H9 (cell line): ENCODE data around the gene FCN2. TPM values are rescaled to one million over a fixed set of nuclear protein-coding genes. Genes with fewer than 3 reads are reported as not detected.

ENCODE experiments used
- DNase-seq: peaks from one replicate; pipeline ENCODE4 v3.0.0-alpha.2; 2017
- H2AFZ ChIP-seq: one replicate; pipeline ENCODE4 v1.6.1; 2013; ENCODE audit warnings: mild to moderate bottlenecking, low read length, control low read depth, moderate library complexity
- H2AK5ac ChIP-seq: 2 replicates; pipeline ENCODE4 v1.6.1; 2013; ENCODE audit warnings: low read length, control low read depth, mixed read lengths; ENCODE audit not compliant: insufficient read length
- H2BK120ac ChIP-seq: one replicate; pipeline ENCODE4 v1.6.1; 2013; ENCODE audit warnings: low read depth, mild to moderate bottlenecking, low read length, control low read depth, inconsistent platforms; ENCODE audit not compliant: poor library complexity, severe bottlenecking
- H2BK12ac ChIP-seq: 2 replicates; pipeline ENCODE4 v1.6.1; 2013; ENCODE audit warnings: low read length, control low read depth, mixed read lengths, low read depth; ENCODE audit not compliant: insufficient read length
- H2BK15ac ChIP-seq: 2 replicates; pipeline ENCODE4 v1.6.1; 2013; ENCODE audit warnings: low read depth, low read length, control low read depth
- H2BK20ac ChIP-seq: one replicate; pipeline ENCODE4 v1.6.1; 2013; ENCODE audit warnings: low read depth, mild to moderate bottlenecking, low read length, control low read depth, inconsistent platforms; ENCODE audit not compliant: poor library complexity, severe bottlenecking
- H2BK5ac ChIP-seq: 2 replicates; pipeline ENCODE4 v1.6.1; 2013; ENCODE audit warnings: low read length, control low read depth, mixed read lengths; ENCODE audit not compliant: insufficient read length
- H3K14ac ChIP-seq: 2 replicates; pipeline ENCODE4 v1.6.1; 2013; ENCODE audit warnings: low read length, control low read depth; ENCODE audit not compliant: insufficient read depth
- H3K18ac ChIP-seq: 2 replicates; pipeline ENCODE4 v1.6.1; 2013; ENCODE audit warnings: low read depth, mild to moderate bottlenecking, mixed read lengths, low read length, control low read depth; ENCODE audit not compliant: insufficient read length
- H3K23ac ChIP-seq: 2 replicates; pipeline ENCODE4 v1.6.1; 2013; ENCODE audit warnings: low read length, control low read depth, mixed read lengths, low read depth; ENCODE audit not compliant: insufficient read length
- H3K23me2 ChIP-seq: 2 replicates; pipeline ENCODE4 v1.6.1; 2013; ENCODE audit warnings: low read depth, mild to moderate bottlenecking, mixed read lengths, low read length, control low read depth; ENCODE audit not compliant: insufficient read length, poor library complexity, severe bottlenecking
- H3K27ac ChIP-seq: 2 replicates; pipeline ENCODE4 v1.5.1; 2013; ENCODE audit warnings: low read length, control low read depth, mixed read lengths, low read depth; ENCODE audit not compliant: insufficient read length
- H3K27me3 ChIP-seq: 2 replicates; pipeline ENCODE4 v1.6.1; 2013; ENCODE audit warnings: low read length, control low read depth, inconsistent platforms; ENCODE audit not compliant: insufficient read depth
- H3K4ac ChIP-seq: 2 replicates; pipeline ENCODE4 v1.6.1; 2013; ENCODE audit warnings: low read depth, mild to moderate bottlenecking, control low read depth, inconsistent platforms, low read length, moderate library complexity
- H3K4me1 ChIP-seq: 2 replicates; pipeline ENCODE4 v1.6.1; 2013; ENCODE audit warnings: low read length, control low read depth, inconsistent platforms; ENCODE audit not compliant: insufficient read depth
- H3K4me2 ChIP-seq: 2 replicates; pipeline ENCODE4 v1.6.1; 2013; ENCODE audit warnings: low read length, control low read depth, mixed read lengths; ENCODE audit not compliant: insufficient read length, insufficient read depth
- H3K56ac ChIP-seq: 2 replicates; pipeline ENCODE4 v1.6.1; 2013; ENCODE audit warnings: low read depth, mild to moderate bottlenecking, mixed read lengths, low read length, control low read depth; ENCODE audit not compliant: insufficient read length
- H3K79me1 ChIP-seq: 2 replicates; pipeline ENCODE4 v1.6.1; 2013; ENCODE audit warnings: low read depth, mild to moderate bottlenecking, moderate library complexity, low read length, control low read depth, inconsistent platforms; ENCODE audit not compliant: insufficient read depth, poor library complexity, severe bottlenecking
- H3K79me2 ChIP-seq: 2 replicates; pipeline ENCODE4 v1.6.1; 2013; ENCODE audit warnings: low read length, control low read depth, inconsistent platforms; ENCODE audit not compliant: insufficient read depth
- H3K9ac ChIP-seq: 2 replicates; pipeline ENCODE4 v1.6.1; 2013; ENCODE audit warnings: low read length, control low read depth, mixed read lengths; ENCODE audit not compliant: insufficient read length; ENCODE audit errors: extremely low read depth
- H3K9me3 ChIP-seq: one replicate; pipeline ENCODE4 v1.6.1; 2013; ENCODE audit warnings: low read depth, low read length, inconsistent platforms; ENCODE audit not compliant: control insufficient read depth
- H3T11ph ChIP-seq: one replicate; pipeline ENCODE4 v1.6.1; 2013; ENCODE audit warnings: mild to moderate bottlenecking, low read length, control low read depth, inconsistent platforms
- H4K20me1 ChIP-seq: one replicate; pipeline ENCODE4 v1.6.1; 2013; ENCODE audit not compliant: control insufficient read depth, insufficient read length, insufficient read depth
- H4K5ac ChIP-seq: 2 replicates; pipeline ENCODE4 v1.6.1; 2013; ENCODE audit warnings: low read depth, mild to moderate bottlenecking, mixed read lengths, low read length, control low read depth; ENCODE audit not compliant: insufficient read length
- H4K8ac ChIP-seq: replicated peaks from 2 replicates; pipeline ENCODE4 v1.6.1; 2013; ENCODE audit warnings: low read length, control low read depth, mixed read lengths, low read depth; ENCODE audit not compliant: insufficient read length
- H4K91ac ChIP-seq: 2 replicates; pipeline ENCODE4 v1.6.1; 2013; ENCODE audit warnings: low read depth, mild to moderate bottlenecking, moderate library complexity, mixed read lengths, low read length, control low read depth; ENCODE audit not compliant: insufficient read length
- H3K27ac Mint-ChIP-seq, 3 experiments: 2 replicates in 2 of 3; 3 replicates in 1 of 3; pipeline ENCODE4 v1.8.0; 2020 to 2021; ENCODE audit warnings: mixed read lengths in 3 of 3, mild to moderate bottlenecking in 1 of 3, moderate library complexity in 1 of 3
- H3K27me3 Mint-ChIP-seq: 2 replicates; pipeline ENCODE4 v1.8.0; 2021; ENCODE audit warnings: low read depth, mild to moderate bottlenecking, moderate library complexity, mixed read lengths
- H3K36me3 Mint-ChIP-seq, 3 experiments: 2 replicates in 2 of 3; 3 replicates in 1 of 3; pipeline ENCODE4 v1.8.0; 2020 to 2021; ENCODE audit warnings: low read depth in 3 of 3, mixed read lengths in 3 of 3; ENCODE audit not compliant: insufficient read depth in 1 of 3
- H3K4me1 Mint-ChIP-seq, 2 experiments: 2 replicates each; pipeline ENCODE4 v1.8.0; 2020; ENCODE audit warnings: mixed read lengths in 2 of 2
- H3K4me3 Mint-ChIP-seq, 2 experiments: 2 replicates in 1 of 2; 3 replicates in 1 of 2; pipeline ENCODE4 v1.8.0; 2020 to 2021; ENCODE audit warnings: mild to moderate bottlenecking in 2 of 2, mixed read lengths in 2 of 2, moderate library complexity in 1 of 2
- H3K9me3 Mint-ChIP-seq, 2 experiments: 2 replicates in 1 of 2; 3 replicates in 1 of 2; pipeline ENCODE4 v1.8.0; 2020; ENCODE audit warnings: mild to moderate bottlenecking in 2 of 2, mixed read lengths in 2 of 2, moderate library complexity in 1 of 2
- WGBS: extraction: QIAGEN DNeasy Blood & Tissue Kit; methylation state at CpG from one replicate; pipeline ENCODE4 v1.1.7; 2013; ENCODE audit warnings: missing lambda C conversion rate, low lambda C conversion rate, mixed read lengths; ENCODE audit not compliant: insufficient read length; ENCODE audit errors: extremely low coverage; 5-methylcytosine and 5-hydroxymethylcytosine counted together
- total RNA-seq: library from RNA; stranded (reverse); gene quantifications from 2 replicates; pipeline ENCODE4 v1.2.1, GENCODE V29; 2021
- TF ChIP-seq, protein P1 (sequence below): fragments of 200-600 bp; sonication (generic); conservative IDR thresholded peaks from 3 replicates; pipeline ENCODE4 v1.8.0; 2021; ENCODE audit warnings: antibody characterized with exemption, mild to moderate bottlenecking

FCN2 gene
- total RNA-seq, 1 experiment from 2014 or later: not detected

DNA sequence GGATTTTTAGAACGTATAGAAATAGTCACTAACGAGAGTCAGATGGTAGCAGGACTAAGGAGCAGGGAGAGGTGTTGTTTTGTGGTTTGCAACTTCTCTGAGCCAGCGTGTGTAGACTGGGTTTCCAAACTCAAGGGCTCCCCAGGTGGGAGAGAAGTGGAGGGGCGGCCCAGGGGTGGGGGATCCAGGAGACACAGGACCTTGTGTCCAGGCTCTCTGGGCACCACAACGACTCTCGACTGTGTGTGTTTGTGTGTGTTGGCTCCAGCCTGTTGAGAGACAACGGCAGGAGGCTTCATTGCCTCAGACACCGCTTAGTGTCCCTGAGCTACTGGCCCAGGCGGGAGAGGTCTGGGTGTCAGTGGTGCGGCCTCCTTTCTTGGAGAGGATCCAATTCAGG, 38.0 kb downstream of the FCN2 start:
- Histone ChIP-seq H3K4me1 (no peaks in the 10 kb centered on the region), H3T11ph (no peak overlapping the region), H3K9ac (no peak overlapping the region), H4K20me1 (no peaks in the 10 kb centered on the region), H2BK15ac (no peak overlapping the region), H4K91ac (no peak overlapping the region), H4K8ac (no peak overlapping the region), H3K9me3 (no peaks in the 10 kb centered on the region), H2BK20ac (no peak overlapping the region), H2BK12ac (no peak overlapping the region), H2BK120ac (no peak overlapping the region), H2AK5ac (no peak overlapping the region), H3K79me2 (no peaks in the 10 kb centered on the region), H3K14ac (no peak overlapping the region), H3K27me3 (no peaks in the 10 kb centered on the region), H4K5ac (no peak overlapping the region), H3K56ac (no peak overlapping the region), H3K79me1 (no peaks in the 10 kb centered on the region), H3K4me2 (no peak overlapping the region), H3K23me2 (no peaks in the 10 kb centered on the region), H3K18ac (no peak overlapping the region), H2AFZ (no peak overlapping the region), H3K27ac (no peak overlapping the region), H3K4ac (no peak overlapping the region), H3K23ac (no peak overlapping the region), H2BK5ac (no peak overlapping the region)
- H3K27ac Mint-ChIP-seq: no peak overlapping the region
- H3K36me3 Mint-ChIP-seq: peaks cover 3 to 10% (median 4%) of the 10 kb centered on the region in 3 experiments; a peak in 5 of 7 replicates
- peaks cover 4 to 11% of the 10 kb centered on the region in 2 experiments for H3K9me3 Mint-ChIP-seq
- no CpG with 5 or more reads among the region's 10 CpGs for WGBS
- TF ChIP-seq, protein P1, sequence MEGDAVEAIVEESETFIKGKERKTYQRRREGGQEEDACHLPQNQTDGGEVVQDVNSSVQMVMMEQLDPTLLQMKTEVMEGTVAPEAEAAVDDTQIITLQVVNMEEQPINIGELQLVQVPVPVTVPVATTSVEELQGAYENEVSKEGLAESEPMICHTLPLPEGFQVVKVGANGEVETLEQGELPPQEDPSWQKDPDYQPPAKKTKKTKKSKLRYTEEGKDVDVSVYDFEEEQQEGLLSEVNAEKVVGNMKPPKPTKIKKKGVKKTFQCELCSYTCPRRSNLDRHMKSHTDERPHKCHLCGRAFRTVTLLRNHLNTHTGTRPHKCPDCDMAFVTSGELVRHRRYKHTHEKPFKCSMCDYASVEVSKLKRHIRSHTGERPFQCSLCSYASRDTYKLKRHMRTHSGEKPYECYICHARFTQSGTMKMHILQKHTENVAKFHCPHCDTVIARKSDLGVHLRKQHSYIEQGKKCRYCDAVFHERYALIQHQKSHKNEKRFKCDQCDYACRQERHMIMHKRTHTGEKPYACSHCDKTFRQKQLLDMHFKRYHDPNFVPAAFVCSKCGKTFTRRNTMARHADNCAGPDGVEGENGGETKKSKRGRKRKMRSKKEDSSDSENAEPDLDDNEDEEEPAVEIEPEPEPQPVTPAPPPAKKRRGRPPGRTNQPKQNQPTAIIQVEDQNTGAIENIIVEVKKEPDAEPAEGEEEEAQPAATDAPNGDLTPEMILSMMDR: no peak
- no peak overlapping the region for H3K4me3 Mint-ChIP-seq
- DNase-seq: no peak
- H3K4me1 Mint-ChIP-seq: no peaks in the 10 kb centered on the region
- H3K27me3 Mint-ChIP-seq: peaks cover 5% of the 10 kb centered on the region
